HG02852 (cell line): Measurements from ENCODE around the gene UBE3D.
"Not testable (repeated sequence)": the region's sequence is repeated elsewhere in the genome, so short reads cannot be mapped to it uniquely, and the experiment has no call there.

Experiments
- ATAC-seq: cut with Tn5 transposase; IDR thresholded peaks from one replicate; pipeline ENCODE4 v1.9.1; 2021; ENCODE audit warnings: mild to moderate bottlenecking, moderate library complexity; ENCODE audit not compliant: unreplicated experiment

The UBE3D gene

GRCh38 chr6:83055366-83055964 is 10.2 kb downstream of the UBE3D start:
- ATAC-seq = no peak

- no peak for ATAC-seq
Observed at GRCh38 chr6:83053678-83054077, 12.0 kb downstream of the UBE3D start.

- no peak for ATAC-seq
Observed at GRCh38 chr6:83051377-83052172, 14.1 kb downstream of the UBE3D start.

- no peak for ATAC-seq
Observed at GRCh38 chr6:83047065-83047754, 18.4 kb downstream of the UBE3D start.

GRCh38 chr6:83044091-83044768 is 21.4 kb downstream of the UBE3D start:
- ATAC-seq = no peak

- no peak for ATAC-seq
Observed at GRCh38 chr6:83042467-83043053, 23.1 kb downstream of the UBE3D start.

GRCh38 chr6:83038246-83038645 is 27.4 kb downstream of the UBE3D start:
- no peak for ATAC-seq

- ATAC-seq = no peak
Observed at GRCh38 chr6:83031689-83032088, 34.0 kb downstream of the UBE3D start.

- ATAC-seq = no peak
Observed at GRCh38 chr6:83019741-83020140, 45.9 kb downstream of the UBE3D start.

GRCh38 chr6:83011131-83011530 is 54.5 kb downstream of the UBE3D start:
- ATAC-seq = not testable (repeated sequence)

- ATAC-seq = no peak
Observed at GRCh38 chr6:83008626-83009025, 57.0 kb downstream of the UBE3D start.

GRCh38 chr6:83006270-83006905 is 59.3 kb downstream of the UBE3D start:
- no peak for ATAC-seq

GRCh38 chr6:82996156-82996555 is 69.5 kb downstream of the UBE3D start:
- no peak for ATAC-seq

- no peak for ATAC-seq
Observed at GRCh38 chr6:82995066-82995465, 70.6 kb downstream of the UBE3D start.

- ATAC-seq = no peak
Observed at GRCh38 chr6:82989736-82990290, 75.8 kb downstream of the UBE3D start.

GRCh38 chr6:82988930-82989351 is 76.7 kb downstream of the UBE3D start:
- ATAC-seq = no peak

- no peak for ATAC-seq
Observed at GRCh38 chr6:82987951-82988350, 77.7 kb downstream of the UBE3D start.

GRCh38 chr6:82987416-82987815 is 78.2 kb downstream of the UBE3D start:
- ATAC-seq = no peak

GRCh38 chr6:82984720-82985119 is 80.9 kb downstream of the UBE3D start:
- no peak for ATAC-seq

- no peak for ATAC-seq
Observed at GRCh38 chr6:82980086-82980485, 85.6 kb downstream of the UBE3D start.
